Activated CD4-positive, alpha-beta memory T cell treated with anti-CD3 and anti-CD28 coated beads, Interleukin-2, amount 10 ng/mL, durations not matched to agents 7 days and 5 days (primary cell): ENCODE measurements around the gene PHACTR1. TPM values are rescaled to one million over a fixed set of nuclear protein-coding genes. Genes with fewer than 3 reads are reported as not detected.
"Not testable (repeated sequence)": the region's sequence is repeated elsewhere in the genome, so short reads cannot be mapped to it uniquely, and the experiment has no call there.

Source experiments
- CTCF ChIA-PET: fragments of 350-600 bp; sonication (Branson Sonifier 250); formaldehyde crosslinking; loops from one replicate; lab custom pipeline; 2021; ENCODE audit warnings: antibody characterized with exemption, inconsistent platforms; lab: Charles Lee
- POLR2A ChIA-PET: fragments of 350-600 bp; sonication (Branson Sonifier 250); formaldehyde crosslinking; loops from one replicate; lab custom pipeline; 2021; ENCODE audit warnings: antibody characterized with exemption; lab: Charles Lee
- DNase-seq: peaks from one replicate; pipeline ENCODE4 v3.0.0-alpha.2; 2020
- H3K27ac Mint-ChIP-seq: one replicate; pipeline ENCODE4 v1.8.0; 2021; ENCODE audit warnings: mild to moderate bottlenecking, mixed read lengths
- H3K27me3 Mint-ChIP-seq: one replicate; pipeline ENCODE4 v1.8.0; 2021; ENCODE audit warnings: mixed read lengths
- H3K36me3 Mint-ChIP-seq: one replicate; pipeline ENCODE4 v1.8.0; 2021; ENCODE audit warnings: low read depth, mixed read lengths
- H3K4me1 Mint-ChIP-seq: one replicate; pipeline ENCODE4 v1.8.0; 2021; ENCODE audit warnings: mixed read lengths
- H3K4me3 Mint-ChIP-seq: one replicate; pipeline ENCODE4 v1.8.0; 2021; ENCODE audit warnings: mild to moderate bottlenecking, mixed read lengths
- H3K9me3 Mint-ChIP-seq: one replicate; pipeline ENCODE4 v1.8.0; 2021; ENCODE audit warnings: mixed read lengths
- total RNA-seq, 2 experiments: library from RNA; stranded (reverse); gene quantifications; one replicate each; pipeline ENCODE4 v1.2.3, GENCODE V29; 2021

PHACTR1 gene
- total RNA-seq, 2 experiments from 2014 or later = 0.33 to 0.53 TPM

GRCh38 chr6:13141387-13141786 lies 424.8 kb downstream of the PHACTR1 start:
- peaks cover 8% of the 10 kb centered on the region for H3K27me3 Mint-ChIP-seq

GRCh38 chr6:13142611-13143010 lies 426.0 kb downstream of the PHACTR1 start:
- Mint-ChIP-seq H3K27me3 (peaks cover 5% of the 10 kb centered on the region), H3K27ac (no peak overlapping the region), H3K4me3 (no peak overlapping the region), H3K9me3 (no peaks in the 10 kb centered on the region), H3K36me3 (no peaks in the 10 kb centered on the region), H3K4me1 (no peaks in the 10 kb centered on the region)
- ChIA-PET CTCF (no interaction called here), POLR2A (no interaction called here)
- no peak for DNase-seq

More at GRCh38 chr6:13141387-13141786, 424.8 kb downstream of the PHACTR1 start:
- ChIA-PET POLR2A (no interaction called here), CTCF (no interaction called here)
- Mint-ChIP-seq H3K4me3 (no peak overlapping the region), H3K27ac (no peak overlapping the region), H3K36me3 (no peaks in the 10 kb centered on the region), H3K4me1 (no peaks in the 10 kb centered on the region), H3K9me3 (no peaks in the 10 kb centered on the region)
- no peak for DNase-seq

GRCh38 chr6:13146442-13146841 lies 429.9 kb downstream of the PHACTR1 start:
- POLR2A ChIA-PET = no interaction called here
- CTCF ChIA-PET = no interaction called here

GRCh38 chr6:13147376-13147775 lies 430.8 kb downstream of the PHACTR1 start:
- CTCF ChIA-PET = interaction anchor here (0.6 kb wide), 1 partner anchor 94 kb away, joined by 7 read pairs; no protein-coding TSS in a partner anchor
- no peak overlapping the region for H3K27ac Mint-ChIP-seq
- POLR2A ChIA-PET = no interaction called here
- no peak overlapping the region for H3K4me3 Mint-ChIP-seq
- H3K4me1 Mint-ChIP-seq = no peaks in the 10 kb centered on the region
- no peaks in the 10 kb centered on the region for H3K9me3 Mint-ChIP-seq
- no peak for DNase-seq
- no peaks in the 10 kb centered on the region for H3K36me3 Mint-ChIP-seq
- peaks cover 12% of the 10 kb centered on the region for H3K27me3 Mint-ChIP-seq

More at GRCh38 chr6:13146442-13146841, 429.9 kb downstream of the PHACTR1 start:
- Mint-ChIP-seq H3K9me3 (no peaks in the 10 kb centered on the region), H3K4me3 (no peak overlapping the region), H3K4me1 (no peaks in the 10 kb centered on the region), H3K27me3 (peaks cover 8% of the 10 kb centered on the region), H3K36me3 (no peaks in the 10 kb centered on the region), H3K27ac (no peak overlapping the region)
- DNase-seq = no peak

GRCh38 chr6:13147782-13148181 lies 431.2 kb downstream of the PHACTR1 start:
- POLR2A ChIA-PET = no interaction called here
- Mint-ChIP-seq H3K27me3 (peaks cover 15% of the 10 kb centered on the region), H3K9me3 (no peaks in the 10 kb centered on the region), H3K36me3 (no peaks in the 10 kb centered on the region), H3K27ac (no peak overlapping the region), H3K4me3 (no peak overlapping the region), H3K4me1 (no peaks in the 10 kb centered on the region)
- CTCF ChIA-PET = no interaction called here
- DNase-seq = no peak

GRCh38 chr6:13152764-13153163 lies 436.2 kb downstream of the PHACTR1 start:
- no peaks in the 10 kb centered on the region for H3K36me3 Mint-ChIP-seq
- no peak overlapping the region for H3K4me3 Mint-ChIP-seq
- H3K4me1 Mint-ChIP-seq = no peaks in the 10 kb centered on the region
- CTCF ChIA-PET = no interaction called here
- POLR2A ChIA-PET = no interaction called here
- no peaks in the 10 kb centered on the region for H3K9me3 Mint-ChIP-seq
- H3K27me3 Mint-ChIP-seq = peaks cover 19% of the 10 kb centered on the region
- no peak for DNase-seq
- no peak overlapping the region for H3K27ac Mint-ChIP-seq

DNA sequence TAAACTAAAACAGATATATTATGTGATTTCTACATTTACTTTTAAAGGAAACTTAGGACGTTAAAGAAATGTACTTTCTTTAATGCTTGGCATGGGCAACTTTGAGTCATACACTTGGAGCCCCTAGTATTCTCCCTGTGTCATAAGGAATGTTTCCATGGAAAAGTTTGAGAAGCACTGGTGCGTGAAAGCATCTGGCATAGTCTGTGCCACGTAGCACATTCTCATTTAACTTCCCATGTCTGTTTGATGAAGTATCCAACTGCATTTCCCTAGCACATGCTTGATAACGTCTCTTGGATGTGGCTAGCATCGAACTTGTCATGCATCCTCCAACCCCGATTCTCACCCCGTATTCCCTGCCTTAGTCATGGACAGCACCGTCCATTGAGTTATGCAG lies 439.8 kb downstream of the PHACTR1 start:
- ChIA-PET CTCF (no interaction called here), POLR2A (no interaction called here)
- DNase-seq = no peak
- Mint-ChIP-seq H3K4me1 (no peaks in the 10 kb centered on the region), H3K27ac (no peak overlapping the region), H3K9me3 (no peaks in the 10 kb centered on the region), H3K4me3 (no peak overlapping the region), H3K27me3 (peaks cover 18% of the 10 kb centered on the region), H3K36me3 (no peaks in the 10 kb centered on the region)

GRCh38 chr6:13157293-13157692 lies 440.7 kb downstream of the PHACTR1 start:
- no peak for DNase-seq
- CTCF ChIA-PET = no interaction called here
- Mint-ChIP-seq H3K36me3 (no peaks in the 10 kb centered on the region), H3K4me1 (no peaks in the 10 kb centered on the region), H3K27me3 (peaks cover 15% of the 10 kb centered on the region), H3K27ac (no peak overlapping the region), H3K9me3 (no peaks in the 10 kb centered on the region), H3K4me3 (no peak overlapping the region)
- POLR2A ChIA-PET = no interaction called here

GRCh38 chr6:13159300-13159699 lies 442.7 kb downstream of the PHACTR1 start:
- ChIA-PET POLR2A (no interaction called here), CTCF (interaction anchor here (1.2 kb wide), 1 partner anchor 268 kb away, joined by 3 read pairs; no protein-coding TSS in a partner anchor)
- no peak overlapping the region for H3K27ac Mint-ChIP-seq
- DNase-seq = no peak
- H3K9me3 Mint-ChIP-seq = no peaks in the 10 kb centered on the region
- no peak overlapping the region for H3K4me3 Mint-ChIP-seq
- H3K4me1 Mint-ChIP-seq = peaks cover 2% of the 10 kb centered on the region
- H3K27me3 Mint-ChIP-seq = peaks cover 8% of the 10 kb centered on the region
- H3K36me3 Mint-ChIP-seq = no peaks in the 10 kb centered on the region

DNA sequence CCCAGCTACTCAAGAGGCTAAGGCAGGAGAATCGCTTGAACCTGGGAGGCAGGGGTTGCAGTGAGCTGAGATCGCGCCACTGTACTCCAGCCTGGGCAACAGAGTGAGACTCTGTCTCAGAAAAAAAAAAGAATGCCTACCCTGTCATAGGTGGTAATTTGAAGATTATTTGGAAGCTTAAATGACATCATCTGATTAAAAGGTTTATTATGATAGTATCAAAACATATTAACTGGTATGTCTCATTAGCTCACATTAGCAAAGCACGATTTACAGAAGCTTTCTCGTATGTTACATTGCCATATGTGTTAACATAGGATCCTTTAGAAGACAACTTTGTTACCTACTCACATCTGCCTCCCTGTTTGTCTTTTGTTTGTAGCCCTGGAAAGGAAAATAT lies 443.3 kb downstream of the PHACTR1 start:
- POLR2A ChIA-PET, H3K27ac Mint-ChIP-seq, H3K4me1 Mint-ChIP-seq, DNase-seq, H3K27me3 Mint-ChIP-seq, H3K36me3 Mint-ChIP-seq, H3K4me3 Mint-ChIP-seq, H3K9me3 Mint-ChIP-seq: not testable (repeated sequence)
- CTCF ChIA-PET = interaction anchor here (1.2 kb wide), 1 partner anchor 268 kb away, joined by 3 read pairs; no protein-coding TSS in a partner anchor

DNA sequence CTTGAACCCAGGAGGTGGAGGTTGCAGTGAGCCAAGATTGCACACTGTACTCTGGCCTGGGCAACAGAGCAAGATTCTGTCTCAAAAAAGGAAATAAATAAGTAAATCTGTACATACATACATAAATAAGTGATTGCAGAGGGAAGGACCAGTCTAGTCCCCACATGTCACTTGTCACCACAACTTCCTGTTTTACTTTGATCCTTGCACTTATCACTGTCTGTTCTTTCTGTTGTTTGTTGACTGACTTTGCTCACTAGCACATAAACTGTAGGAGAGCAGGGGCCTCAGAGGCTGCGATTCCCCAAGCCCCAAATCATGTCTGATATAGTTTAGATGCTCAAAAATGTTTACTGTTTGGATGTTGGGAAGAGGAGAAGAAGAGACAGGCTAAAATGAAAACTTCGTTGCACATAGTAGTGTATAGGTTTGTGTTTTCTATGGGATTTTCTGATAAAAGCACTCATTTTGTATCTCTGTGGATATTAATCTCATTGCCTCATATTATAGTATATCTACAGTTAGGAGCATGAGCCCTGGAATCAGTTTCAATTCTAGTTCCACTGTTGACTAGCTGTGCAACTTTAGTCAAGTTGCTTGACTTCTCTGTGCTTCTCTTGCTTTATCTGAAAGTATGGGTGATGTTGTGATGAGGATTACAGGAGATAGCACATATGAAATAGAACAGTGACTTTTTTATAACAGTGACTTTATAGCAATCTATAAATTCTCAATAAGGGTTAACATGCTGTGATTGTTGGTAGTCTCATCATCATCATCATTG lies 446.8 kb downstream of the PHACTR1 start:
- ChIA-PET POLR2A (interaction anchor here (0.6 kb wide), 1 partner anchor 891 kb away, joined by 3 read pairs; no protein-coding TSS in a partner anchor), CTCF (no interaction called here)
- Mint-ChIP-seq H3K4me3 (no peak overlapping the region), H3K4me1 (peaks cover 2% of the 10 kb centered on the region), H3K9me3 (no peaks in the 10 kb centered on the region), H3K27me3 (peaks cover 7% of the 10 kb centered on the region), H3K36me3 (no peaks in the 10 kb centered on the region), H3K27ac (no peak overlapping the region)
- no peak for DNase-seq

- H3K4me1 Mint-ChIP-seq = peaks cover 2% of the 10 kb centered on the region
- POLR2A ChIA-PET = no interaction called here
Measured at GRCh38 chr6:13164291-13164690, 447.7 kb downstream of the PHACTR1 start.

GRCh38 chr6:13165502-13166172 lies 449.1 kb downstream of the PHACTR1 start:
- CTCF ChIA-PET = no interaction called here
- Mint-ChIP-seq H3K9me3 (no peaks in the 10 kb centered on the region), H3K27ac (no peak overlapping the region), H3K4me1 (peaks cover 2% of the 10 kb centered on the region), H3K27me3 (peaks cover 16% of the 10 kb centered on the region), H3K36me3 (no peaks in the 10 kb centered on the region), H3K4me3 (no peak overlapping the region)
- no peak for DNase-seq
- POLR2A ChIA-PET = no interaction called here

More at GRCh38 chr6:13164291-13164690, 447.7 kb downstream of the PHACTR1 start:
- Mint-ChIP-seq H3K4me3 (no peak overlapping the region), H3K36me3 (no peaks in the 10 kb centered on the region), H3K27me3 (peaks cover 13% of the 10 kb centered on the region), H3K27ac (no peak overlapping the region), H3K9me3 (no peaks in the 10 kb centered on the region)
- no peak for DNase-seq
- CTCF ChIA-PET = no interaction called here
